ENCODE data around the gene DNAH10.
"Not testable (repeated sequence)": the region's sequence is repeated elsewhere in the genome, so short reads cannot be mapped to it uniquely, and the experiment has no call there.

DNAH10 gene

GRCh38 chr12:123910761-123911193 is 148.7 kb downstream of the DNAH10 start:
- no peak for DNase-seq

- DNase-seq = not testable (repeated sequence)
Observed at GRCh38 chr12:123911672-123912409, 149.7 kb downstream of the DNAH10 start.

GRCh38 chr12:123912415-123913380 is 150.6 kb downstream of the DNAH10 start:
- no peak for DNase-seq

GRCh38 chr12:123914726-123915333 is 152.7 kb downstream of the DNAH10 start:
- DNase-seq = no peak

- DNase-seq = no peak
Observed at GRCh38 chr12:123916729-123917128, 154.6 kb downstream of the DNAH10 start.

GRCh38 chr12:123917337-123917850 is 155.3 kb downstream of the DNAH10 start:
- no peak for DNase-seq

GRCh38 chr12:123919980-123920360 is 157.9 kb downstream of the DNAH10 start:
- no peak for DNase-seq

GRCh38 chr12:123923038-123923437 is 160.9 kb downstream of the DNAH10 start:
- DNase-seq = no peak

GRCh38 chr12:123923927-123924326 is 161.8 kb downstream of the DNAH10 start:
- no peak for DNase-seq

- no peak for DNase-seq
Observed at GRCh38 chr12:123924539-123924938, 162.4 kb downstream of the DNAH10 start.

- no peak for DNase-seq
Observed at GRCh38 chr12:123928274-123928865, 166.3 kb downstream of the DNAH10 start.

GRCh38 chr12:123928897-123929296 is 166.8 kb downstream of the DNAH10 start:
- no peak for DNase-seq

GRCh38 chr12:123929946-123930583 is 168.0 kb downstream of the DNAH10 start:
- no peak for DNase-seq

GRCh38 chr12:123931686-123932321 is 169.7 kb downstream of the DNAH10 start:
- DNase-seq = peak; percentile 64

- DNase-seq = no peak
Observed at GRCh38 chr12:123933214-123933613, 171.1 kb downstream of the DNAH10 start.

- DNase-seq = no peak
Observed at GRCh38 chr12:123934016-123934620, 172.0 kb downstream of the DNAH10 start.

- DNase-seq = no peak
Observed at GRCh38 chr12:123934829-123935228, 172.7 kb downstream of the DNAH10 start.

GRCh38 chr12:123935956-123936355 is 173.9 kb downstream of the DNAH10 start:
- DNase-seq = no peak

GRCh38 chr12:123936471-123936870 is 174.4 kb downstream of the DNAH10 start:
- no peak for DNase-seq

GRCh38 chr12:123936956-123937706 is 175.0 kb downstream of the DNAH10 start:
- no peak for DNase-seq

Measured in central memory CD4-positive, alpha-beta T cell (primary cell).